ENCODE measurements around the gene WWOX. TPM values are rescaled to one million over a fixed set of nuclear protein-coding genes. Genes with fewer than 3 reads are reported as not detected.
A peak's percentile ranks its signal among the peaks of the same experiment; 100 is the strongest.

WWOX gene
- total RNA-seq, 1 experiment from 2014 or later = 15.6 TPM

- Histone ChIP-seq H3K27ac (ENCODE audit: insufficient read length, low read depth, low read length) (no peak overlapping the region), H2BK15ac (ENCODE audit: low read depth, low read length) (no peak overlapping the region), H3K18ac (ENCODE audit: insufficient read length, low read depth, low read length) (no peak overlapping the region), H3K79me2 (ENCODE audit: insufficient read depth, low read length) (no peaks in the 10 kb centered on the region), H2BK120ac (ENCODE audit: low read depth, low read length, poor library complexity, severe bottlenecking) (no peak overlapping the region), H3K4me1 (ENCODE audit: insufficient read depth, low read length) (no peaks in the 10 kb centered on the region), H3K4me2 (ENCODE audit: insufficient read depth, insufficient read length, low read length) (no peak overlapping the region), H4K8ac (replicated peaks; ENCODE audit: insufficient read length, low read depth, low read length) (no peak overlapping the region), H3K23ac (ENCODE audit: insufficient read length, low read depth, low read length) (no peak overlapping the region), H3K27me3 (ENCODE audit: insufficient read depth, low read length) (peaks cover 69% of the 10 kb centered on the region), H3K56ac (ENCODE audit: insufficient read length, low read depth, low read length) (no peak overlapping the region), H2BK12ac (ENCODE audit: insufficient read length, low read depth, low read length) (no peak overlapping the region), H3K9ac (ENCODE audit: extremely low read depth, insufficient read length, low read length) (no peak overlapping the region), H2BK20ac (ENCODE audit: low read depth, low read length, poor library complexity, severe bottlenecking) (no peak overlapping the region), H3T11ph (ENCODE audit: low read length) (no peak overlapping the region), H4K91ac (ENCODE audit: insufficient read length, low read depth, low read length) (no peak overlapping the region), H3K9me3 (ENCODE audit: control insufficient read depth, low read depth, low read length) (no peaks in the 10 kb centered on the region), H4K20me1 (ENCODE audit: control insufficient read depth, insufficient read depth, insufficient read length) (no peaks in the 10 kb centered on the region), H3K4ac (ENCODE audit: low read depth, low read length) (no peak overlapping the region), H3K14ac (ENCODE audit: insufficient read depth, low read length) (no peak overlapping the region), H4K5ac (ENCODE audit: insufficient read length, low read depth, low read length) (no peak overlapping the region), H3K79me1 (ENCODE audit: insufficient read depth, low read depth, low read length, poor library complexity, severe bottlenecking) (no peaks in the 10 kb centered on the region), H3K23me2 (ENCODE audit: insufficient read length, low read depth, low read length, poor library complexity, severe bottlenecking) (no peaks in the 10 kb centered on the region), H2BK5ac (ENCODE audit: insufficient read length, low read length) (no peak overlapping the region), H2AK5ac (ENCODE audit: insufficient read length, low read length) (no peak overlapping the region), H2AFZ (ENCODE audit: low read length) (no peak overlapping the region)
- DNase-seq = peak; percentile 65
- WGBS (ENCODE audit: extremely low coverage, insufficient read length, low lambda C conversion rate) = no CpG with 5 or more reads among the region's 5 CpGs
- peaks cover 19 to 21% of the 10 kb centered on the region in 2 experiments for H3K4me1 Mint-ChIP-seq
- H3K9me3 Mint-ChIP-seq = peaks cover 3 to 20% of the 10 kb centered on the region in 2 experiments; a peak in 4 of 5 replicates
- peaks cover 0 to 3% (median 0%) of the 10 kb centered on the region in 3 experiments; a peak in 1 of 7 replicates for H3K36me3 Mint-ChIP-seq (ENCODE audit: insufficient read depth in 1 of 3, low read depth in 3 of 3)
- TF ChIP-seq CTCF (conservative IDR thresholded peaks at IDR 0.05) = no peak
- H3K27ac Mint-ChIP-seq = 0 out of 7 replicates have a peak overlapping the region, but pooled peaks of 1 of the 3 experiments have one; percentile 82
- peak overlapping the region in 1 of 2 experiments; percentile 36; a peak in 1 of 5 replicates for H3K4me3 Mint-ChIP-seq
- H3K27me3 Mint-ChIP-seq (ENCODE audit: low read depth) = peaks cover 100% of the 10 kb centered on the region
These were observed 27.2 kb upstream of the WWOX start for GRCh38 chr16:78072275-78072674.
